Activated CD4-positive, CD25-positive, alpha-beta regulatory T cell treated with anti-CD3 and anti-CD28 coated beads, Interleukin-2, amount 50 U/mL, for 16 hours (primary cell): ENCODE results near the gene NOD1.
"Not testable (repeated sequence)": the region's sequence is repeated elsewhere in the genome, so short reads cannot be mapped to it uniquely, and the experiment has no call there.

ENCODE experiments used
- DNase-seq: peaks from one replicate; pipeline ENCODE4 v3.0.0-alpha.2; 2020; ENCODE audit warnings: low read depth, low spot score

The NOD1 gene

GRCh38 chr7:30412782-30413504 is 65.6 kb downstream of the NOD1 start:
- no peak for DNase-seq

GRCh38 chr7:30411897-30412296 is 66.7 kb downstream of the NOD1 start:
- no peak for DNase-seq

GRCh38 chr7:30411173-30411572 is 67.4 kb downstream of the NOD1 start:
- no peak for DNase-seq

GRCh38 chr7:30406664-30407425 is 71.7 kb downstream of the NOD1 start:
- DNase-seq = no peak

GRCh38 chr7:30405179-30405578 is 73.4 kb downstream of the NOD1 start:
- no peak for DNase-seq

GRCh38 chr7:30403477-30403876 is 75.1 kb downstream of the NOD1 start:
- no peak for DNase-seq

GRCh38 chr7:30396389-30396788 is 82.2 kb downstream of the NOD1 start:
- DNase-seq = no peak

- DNase-seq = no peak
Measured at GRCh38 chr7:30395676-30396075, 82.9 kb downstream of the NOD1 start.

GRCh38 chr7:30391806-30392205 is 86.8 kb downstream of the NOD1 start:
- no peak for DNase-seq

- DNase-seq = no peak
Measured at GRCh38 chr7:30390736-30391636, 87.6 kb downstream of the NOD1 start.

GRCh38 chr7:30389791-30390190 is 88.8 kb downstream of the NOD1 start:
- no peak for DNase-seq

GRCh38 chr7:30382607-30383006 is 96.0 kb downstream of the NOD1 start:
- no peak for DNase-seq

- DNase-seq = not testable (repeated sequence)
Measured at GRCh38 chr7:30380824-30381223, 97.8 kb downstream of the NOD1 start.

GRCh38 chr7:30380294-30380693 is 98.3 kb downstream of the NOD1 start:
- no peak for DNase-seq

GRCh38 chr7:30379741-30380140 is 98.8 kb downstream of the NOD1 start:
- no peak for DNase-seq

- no peak for DNase-seq
Measured at GRCh38 chr7:30379131-30379530, 99.5 kb downstream of the NOD1 start.

- no peak for DNase-seq
Measured at GRCh38 chr7:30378275-30378674, 100.3 kb downstream of the NOD1 start.
